Effector memory CD4-positive, alpha-beta T cell (primary cell): ENCODE results near the gene RNF144A.
"Not testable (repeated sequence)": the region's sequence is repeated elsewhere in the genome, so short reads cannot be mapped to it uniquely, and the experiment has no call there.

Experiments
- DNase-seq, 3 donors: peaks; one replicate each; pipeline ENCODE4 v3.0.0-alpha.2; 2020
- H3K27ac ChIP-seq: 2 replicates; pipeline ENCODE4 v1.7.0; 2013; ENCODE audit warnings: mild to moderate bottlenecking, low read length, moderate library complexity; ENCODE audit not compliant: insufficient read depth, poor library complexity, severe bottlenecking
- H3K27me3 ChIP-seq: replicated peaks from 2 replicates; pipeline ENCODE4 v1.7.0; 2013; ENCODE audit warnings: mild to moderate bottlenecking, low read length; ENCODE audit not compliant: insufficient read depth, control insufficient read depth, poor library complexity, severe bottlenecking
- H3K36me3 ChIP-seq: 2 replicates; pipeline ENCODE4 v1.7.0; 2013; ENCODE audit warnings: mild to moderate bottlenecking, low read length, moderate library complexity; ENCODE audit not compliant: control insufficient read depth, insufficient read depth
- H3K4me1 ChIP-seq: 2 replicates; pipeline ENCODE4 v1.7.0; 2013; ENCODE audit warnings: low read length, mild to moderate bottlenecking; ENCODE audit not compliant: control insufficient read depth, insufficient read depth, poor library complexity, severe bottlenecking
- H3K4me3 ChIP-seq: 2 replicates; pipeline ENCODE4 v1.7.0; 2013; ENCODE audit warnings: low read length, low read depth, mild to moderate bottlenecking; ENCODE audit not compliant: insufficient read depth, poor library complexity, severe bottlenecking
- H3K9me3 ChIP-seq: 2 replicates; pipeline ENCODE4 v1.7.0; 2013; ENCODE audit warnings: mild to moderate bottlenecking, low read length, moderate library complexity; ENCODE audit not compliant: control insufficient read depth

The RNF144A gene

GRCh38 chr2:6881516-6881915 is 35.7 kb upstream of the RNF144A start:
- H3K27ac ChIP-seq, result no peak overlapping the region
- no peak overlapping the region for H3K4me3 ChIP-seq
- no peaks in the 10 kb centered on the region for H3K9me3 ChIP-seq
- H3K36me3 ChIP-seq, result no peaks in the 10 kb centered on the region
- peaks cover 22% of the 10 kb centered on the region for H3K4me1 ChIP-seq
- no peaks in the 10 kb centered on the region for H3K27me3 ChIP-seq
- no peak for DNase-seq

- H3K4me3 ChIP-seq, result no peak overlapping the region
- no peak overlapping the region for H3K27ac ChIP-seq
- DNase-seq, result no peak
- no peaks in the 10 kb centered on the region for H3K27me3 ChIP-seq
- no peaks in the 10 kb centered on the region for H3K9me3 ChIP-seq
- H3K36me3 ChIP-seq, result peaks cover 9% of the 10 kb centered on the region
- H3K4me1 ChIP-seq, result peaks cover 11% of the 10 kb centered on the region
Observed at GRCh38 chr2:6883448-6884122, 33.6 kb upstream of the RNF144A start.

GRCh38 chr2:6885551-6885950 is 31.7 kb upstream of the RNF144A start:
- Histone ChIP-seq H3K4me1 (no peaks in the 10 kb centered on the region), H3K4me3 (no peak overlapping the region), H3K36me3 (peaks cover 9% of the 10 kb centered on the region), H3K27me3 (no peaks in the 10 kb centered on the region), H3K27ac (no peak overlapping the region), H3K9me3 (no peaks in the 10 kb centered on the region)
- no peak for DNase-seq

- H3K4me3 ChIP-seq, result no peak overlapping the region
- peaks cover 9% of the 10 kb centered on the region for H3K36me3 ChIP-seq
- H3K4me1 ChIP-seq, result no peaks in the 10 kb centered on the region
- H3K9me3 ChIP-seq, result no peaks in the 10 kb centered on the region
- no peaks in the 10 kb centered on the region for H3K27me3 ChIP-seq
- DNase-seq, result no peak
- H3K27ac ChIP-seq, result no peak overlapping the region
Observed at GRCh38 chr2:6885968-6886367, 31.2 kb upstream of the RNF144A start.

GRCh38 chr2:6887751-6888192 is 29.4 kb upstream of the RNF144A start:
- H3K9me3 ChIP-seq, result no peaks in the 10 kb centered on the region
- no peaks in the 10 kb centered on the region for H3K27me3 ChIP-seq
- no peak overlapping the region for H3K4me3 ChIP-seq
- H3K4me1 ChIP-seq, result no peaks in the 10 kb centered on the region
- no peak for DNase-seq
- H3K36me3 ChIP-seq, result peaks cover 9% of the 10 kb centered on the region
- no peak overlapping the region for H3K27ac ChIP-seq

- H3K9me3 ChIP-seq, result no peaks in the 10 kb centered on the region
- DNase-seq, result no peak
- no peak overlapping the region for H3K4me3 ChIP-seq
- H3K27me3 ChIP-seq, result no peaks in the 10 kb centered on the region
- no peaks in the 10 kb centered on the region for H3K4me1 ChIP-seq
- H3K36me3 ChIP-seq, result peaks cover 9% of the 10 kb centered on the region
- no peak overlapping the region for H3K27ac ChIP-seq
Observed at GRCh38 chr2:6888724-6889123, 28.5 kb upstream of the RNF144A start.

- H3K4me1 ChIP-seq, result no peaks in the 10 kb centered on the region
- no peaks in the 10 kb centered on the region for H3K9me3 ChIP-seq
- H3K36me3 ChIP-seq, result no peaks in the 10 kb centered on the region
- no peak overlapping the region for H3K27ac ChIP-seq
- H3K4me3 ChIP-seq, result no peak overlapping the region
- no peaks in the 10 kb centered on the region for H3K27me3 ChIP-seq
- no peak for DNase-seq
Observed at GRCh38 chr2:6893876-6894482, 23.2 kb upstream of the RNF144A start.

- H3K9me3 ChIP-seq, result no peaks in the 10 kb centered on the region
- no peaks in the 10 kb centered on the region for H3K27me3 ChIP-seq
- no peaks in the 10 kb centered on the region for H3K4me1 ChIP-seq
- no peak for DNase-seq
- no peak overlapping the region for H3K4me3 ChIP-seq
- no peak overlapping the region for H3K27ac ChIP-seq
- no peaks in the 10 kb centered on the region for H3K36me3 ChIP-seq
Observed at GRCh38 chr2:6896930-6897759, 20.1 kb upstream of the RNF144A start.

- H3K36me3 ChIP-seq, H3K4me1 ChIP-seq, H3K27ac ChIP-seq, H3K27me3 ChIP-seq, DNase-seq, H3K4me3 ChIP-seq, H3K9me3 ChIP-seq: not testable (repeated sequence)
Observed at GRCh38 chr2:6902581-6902980, 14.6 kb upstream of the RNF144A start.

- Histone ChIP-seq H3K4me1 (peaks cover 26% of the 10 kb centered on the region), H3K9me3 (no peaks in the 10 kb centered on the region), H3K27me3 (no peaks in the 10 kb centered on the region), H3K27ac (no peak overlapping the region), H3K4me3 (no peak overlapping the region), H3K36me3 (no peaks in the 10 kb centered on the region)
- no peak for DNase-seq
Observed at GRCh38 chr2:6905668-6906067, 11.5 kb upstream of the RNF144A start.
